GM12891 (cell line): ENCODE measurements around the gene WDFY3.

Experiments used
- POLR2A ChIP-seq: IDR thresholded peaks from 2 replicates; pipeline ENCODE4 v1.6.1; 2011; ENCODE audit warnings: low read depth, low read length, control low read depth
- POLR2AphosphoS5 ChIP-seq: IDR thresholded peaks from 2 replicates; pipeline ENCODE4 v1.6.1; 2011; ENCODE audit warnings: low read depth, low read length, control low read depth
- POU2F2 ChIP-seq: IDR thresholded peaks from 2 replicates; pipeline ENCODE4 v1.6.1; 2011; ENCODE audit warnings: low read depth, mild to moderate bottlenecking, control low read depth, low read length, moderate library complexity
- TAF1 ChIP-seq: IDR thresholded peaks from 2 replicates; pipeline ENCODE4 v1.6.1; 2011; ENCODE audit warnings: low read depth, low read length, control low read depth

DNA sequence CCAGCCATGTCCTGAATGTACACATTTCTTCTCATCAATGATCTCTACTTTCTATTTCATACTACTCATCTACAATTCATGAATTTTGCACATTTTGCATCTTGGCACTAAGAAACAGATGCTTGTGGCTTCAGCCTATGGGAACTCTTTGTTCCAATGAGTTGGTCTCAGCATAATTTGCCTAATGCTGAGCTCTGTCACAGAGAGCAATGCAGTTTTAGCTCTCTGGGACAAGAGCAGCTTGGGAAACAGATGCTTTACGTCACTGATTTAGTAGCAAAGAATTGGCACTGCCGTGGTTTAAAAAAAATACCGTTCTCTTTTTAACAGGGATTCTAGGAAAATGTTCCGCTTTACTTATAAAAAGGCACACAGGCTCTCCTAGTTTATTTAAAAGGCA lies 162.4 kb downstream of the WDFY3 start:
- TF ChIP-seq POLR2A (no peak), POLR2AphosphoS5 (no peak), TAF1 (no peak), POU2F2 (no peak)
